HG03558 (cell line): Measurements from ENCODE around the gene NUBP2.

ENCODE experiments used
- ATAC-seq: cut with Tn5 transposase; IDR thresholded peaks from one replicate; pipeline ENCODE4 v1.9.1; 2021; ENCODE audit warnings: moderate number of reproducible peaks; ENCODE audit not compliant: unreplicated experiment; ENCODE audit errors: extremely low read depth

The NUBP2 gene

DNA sequence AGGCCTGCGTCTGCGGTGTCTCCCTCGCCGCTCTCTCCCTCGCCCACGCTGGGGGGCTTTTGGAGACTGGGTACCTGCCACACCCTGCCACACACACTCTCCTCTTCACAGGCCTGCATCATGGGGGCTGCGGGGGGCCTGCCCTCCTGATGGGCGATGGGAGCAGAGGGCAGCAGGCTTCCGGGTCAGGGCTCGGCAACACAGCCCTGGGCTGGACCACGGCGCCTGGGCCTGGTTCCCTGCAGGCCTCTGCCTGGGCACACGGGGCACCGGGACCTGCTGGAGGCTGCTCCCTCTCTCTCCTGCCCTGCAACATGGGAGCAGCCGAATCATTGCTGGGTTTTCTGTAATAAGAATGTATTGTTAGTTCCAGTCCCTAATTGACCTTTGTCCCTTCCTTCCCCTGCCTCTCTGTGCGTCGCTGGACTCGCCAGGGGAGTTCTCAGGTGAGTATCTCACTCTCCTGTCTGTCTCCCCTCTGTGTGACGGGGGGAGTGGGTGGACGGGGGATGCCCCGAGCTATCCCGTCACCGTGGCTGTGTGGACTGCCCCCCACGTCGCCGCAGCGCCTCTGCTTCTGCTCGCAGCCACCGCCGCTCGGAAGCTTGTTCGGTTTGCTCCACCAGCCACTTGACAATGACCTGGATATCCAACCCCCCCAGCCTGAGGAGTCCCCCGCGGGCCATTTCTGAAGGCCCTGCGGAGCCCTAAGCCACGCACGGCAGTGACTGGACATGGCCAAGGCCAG, 24.9 kb upstream of the NUBP2 start:
- no peak for ATAC-seq

GRCh38 chr16:1758923-1759322, 23.8 kb upstream of the NUBP2 start:
- ATAC-seq, result no peak

DNA sequence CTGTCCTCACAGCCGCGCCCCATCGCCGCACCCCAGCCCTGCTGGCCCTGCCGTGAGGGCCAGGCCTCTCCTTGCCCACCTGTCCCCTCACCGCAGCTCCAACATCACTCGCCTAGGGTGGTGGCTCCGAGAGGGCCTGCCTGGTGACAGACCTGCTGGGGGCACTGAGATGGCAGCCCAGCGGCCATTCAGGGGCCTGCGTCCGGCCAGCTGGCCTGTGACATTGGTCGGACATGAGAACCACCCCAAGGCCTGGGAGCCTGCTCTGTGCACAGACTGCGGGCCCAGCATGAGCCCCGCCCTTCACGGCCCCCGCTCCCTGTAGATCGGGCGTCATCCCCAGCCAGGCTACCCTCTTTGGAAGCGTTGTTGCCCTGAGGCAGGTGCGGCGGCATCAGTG, 23.2 kb upstream of the NUBP2 start:
- ATAC-seq, result no peak

DNA sequence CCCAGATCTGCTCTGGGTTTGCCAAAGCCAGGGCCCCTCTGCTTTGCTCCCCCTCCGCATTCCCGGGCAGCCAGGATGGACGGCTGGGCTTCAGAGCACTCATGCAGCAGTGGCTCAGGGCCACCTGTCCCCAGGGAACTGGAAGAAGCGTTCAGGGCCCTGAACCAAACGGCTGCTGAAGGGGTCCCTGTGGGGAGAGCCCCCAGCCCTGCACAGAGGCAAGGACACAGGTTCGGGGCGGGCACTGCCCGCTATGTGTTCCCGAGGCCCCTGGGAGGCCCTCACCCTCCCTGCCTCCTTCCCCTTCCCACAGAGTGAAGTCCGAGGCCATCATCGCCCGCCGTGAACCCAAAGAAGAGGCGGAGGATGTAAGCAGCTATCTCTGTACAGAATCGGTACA, 21.8 kb upstream of the NUBP2 start:
- ATAC-seq, result no peak

- ATAC-seq, result no peak
These were observed 21.0 kb upstream of the NUBP2 start for GRCh38 chr16:1761751-1762150.

- ATAC-seq, result no peak
These were observed 20.4 kb upstream of the NUBP2 start for GRCh38 chr16:1762196-1762878.

- ATAC-seq, result no peak
These were observed 19.8 kb upstream of the NUBP2 start for GRCh38 chr16:1762879-1763520.

DNA sequence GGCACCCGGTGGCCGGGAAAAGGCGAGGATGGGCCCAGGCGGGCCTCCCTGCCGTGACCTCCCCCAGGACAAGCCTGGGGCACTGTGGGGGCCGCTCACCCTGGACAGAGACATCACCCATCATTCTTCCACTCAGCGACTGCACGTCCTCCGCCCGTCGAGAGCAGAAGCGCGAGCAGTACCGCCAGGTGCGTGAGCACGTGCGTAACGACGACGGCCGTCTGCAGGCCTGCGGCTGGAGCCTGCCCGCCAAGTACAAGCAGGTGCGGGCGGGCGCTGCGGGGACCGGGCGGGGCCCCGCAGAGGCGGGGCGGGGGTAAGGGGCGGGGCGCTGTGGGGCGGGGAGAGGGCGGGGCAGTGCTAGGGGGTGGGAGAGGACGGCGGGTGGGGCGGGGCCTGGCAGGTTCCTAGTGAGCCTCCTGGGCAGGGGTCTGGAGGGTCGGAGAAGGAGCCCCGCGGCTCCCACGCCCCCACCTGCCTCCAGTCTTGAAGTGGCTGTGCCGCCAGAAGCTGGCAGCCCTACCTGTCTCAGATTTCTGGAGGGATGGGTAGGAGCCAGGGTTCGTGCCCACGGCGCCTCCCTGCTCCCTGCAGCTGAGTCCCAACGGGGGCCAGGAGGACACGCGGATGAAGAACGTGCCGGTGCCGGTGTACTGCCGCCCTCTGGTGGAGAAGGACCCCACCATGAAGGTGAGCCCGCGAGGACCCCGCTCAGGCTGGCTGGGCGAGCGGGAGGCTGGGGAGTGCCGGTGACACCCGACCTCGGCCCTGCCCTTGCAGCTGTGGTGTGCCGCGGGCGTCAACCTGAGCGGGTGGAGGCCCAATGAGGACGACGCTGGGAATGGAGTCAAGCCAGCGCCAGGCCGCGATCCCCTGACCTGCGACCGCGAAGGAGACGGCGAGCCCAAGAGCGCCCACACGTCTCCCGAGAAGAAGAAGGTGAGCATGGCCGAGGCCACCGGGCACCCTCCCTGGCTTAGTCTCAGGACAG, 18.9 kb upstream of the NUBP2 start:
- ATAC-seq, result no peak

DNA sequence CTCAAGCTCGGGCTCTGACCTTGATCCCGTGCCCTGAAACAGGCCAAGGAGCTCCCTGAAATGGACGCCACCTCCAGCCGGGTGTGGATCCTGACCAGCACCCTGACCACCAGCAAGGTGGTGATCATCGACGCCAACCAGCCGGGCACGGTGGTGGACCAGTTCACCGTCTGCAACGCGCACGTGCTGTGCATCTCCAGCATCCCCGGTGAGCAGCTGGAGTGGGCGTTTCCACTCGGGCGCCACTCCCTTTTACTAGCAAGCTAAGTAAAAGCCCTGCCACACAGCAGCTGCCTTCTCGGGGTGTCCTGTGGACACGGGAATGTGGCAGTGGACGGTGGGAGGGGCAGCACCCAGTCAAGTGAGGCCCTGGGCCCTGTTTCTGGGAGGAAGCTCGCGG, 17.8 kb upstream of the NUBP2 start:
- ATAC-seq, result no peak

- no peak for ATAC-seq
These were observed 16.9 kb upstream of the NUBP2 start for GRCh38 chr16:1765826-1766225.

DNA sequence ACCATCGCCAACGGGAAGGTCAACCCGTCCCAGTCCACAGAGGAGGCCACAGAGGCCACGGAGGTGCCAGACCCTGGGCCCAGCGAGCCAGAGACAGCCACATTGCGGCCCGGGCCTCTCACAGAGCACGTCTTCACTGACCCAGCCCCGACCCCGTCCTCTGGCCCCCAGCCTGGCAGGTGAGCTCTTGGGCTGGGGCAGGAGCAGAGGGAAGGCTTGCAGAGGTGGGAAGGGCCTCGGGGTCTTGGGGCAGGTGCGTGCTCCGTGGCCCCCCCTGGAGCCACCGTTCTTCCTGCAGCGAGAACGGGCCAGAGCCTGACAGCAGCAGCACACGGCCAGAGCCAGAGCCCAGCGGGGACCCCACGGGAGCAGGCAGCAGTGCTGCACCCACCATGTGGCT, 16.5 kb upstream of the NUBP2 start:
- ATAC-seq, result no peak

- no peak for ATAC-seq
These were observed 16.1 kb upstream of the NUBP2 start for GRCh38 chr16:1766701-1767100.

DNA sequence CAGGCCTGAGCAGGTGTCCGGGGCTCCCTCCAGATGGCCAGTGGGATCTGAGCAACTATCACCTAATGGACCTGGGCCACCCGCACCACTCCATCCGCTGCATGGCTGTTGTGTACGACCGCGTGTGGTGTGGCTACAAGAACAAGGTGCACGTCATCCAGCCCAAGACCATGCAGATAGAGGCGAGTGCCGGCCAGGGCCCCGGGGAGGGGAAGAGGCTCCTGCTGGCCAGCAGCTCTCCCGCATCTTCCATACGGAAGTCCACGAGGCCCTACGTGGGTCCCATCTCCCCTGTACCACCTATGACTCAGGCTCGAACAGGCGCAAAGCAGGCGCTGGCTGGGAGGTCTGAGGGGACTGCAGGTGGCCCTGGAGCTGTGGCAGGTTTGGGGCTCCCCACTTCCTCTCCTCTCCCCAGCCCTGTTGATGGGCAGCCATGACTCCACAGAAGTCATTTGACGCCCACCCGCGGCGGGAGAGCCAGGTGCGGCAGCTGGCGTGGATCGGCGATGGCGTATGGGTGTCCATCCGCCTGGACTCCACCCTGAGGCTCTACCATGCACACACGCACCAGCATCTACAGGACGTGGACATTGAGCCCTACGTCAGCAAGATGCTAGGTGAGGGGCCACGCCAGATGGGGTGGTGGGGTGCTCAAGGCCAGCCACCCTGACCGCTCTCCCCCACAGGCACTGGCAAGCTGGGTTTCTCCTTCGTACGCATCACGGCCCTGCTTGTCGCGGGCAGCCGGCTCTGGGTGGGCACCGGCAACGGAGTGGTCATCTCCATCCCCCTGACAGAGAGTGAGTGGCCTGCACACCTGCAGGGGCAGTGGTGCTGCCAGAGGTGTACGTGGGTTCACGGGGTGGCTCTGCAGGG, 15.4 kb upstream of the NUBP2 start:
- no peak for ATAC-seq

DNA sequence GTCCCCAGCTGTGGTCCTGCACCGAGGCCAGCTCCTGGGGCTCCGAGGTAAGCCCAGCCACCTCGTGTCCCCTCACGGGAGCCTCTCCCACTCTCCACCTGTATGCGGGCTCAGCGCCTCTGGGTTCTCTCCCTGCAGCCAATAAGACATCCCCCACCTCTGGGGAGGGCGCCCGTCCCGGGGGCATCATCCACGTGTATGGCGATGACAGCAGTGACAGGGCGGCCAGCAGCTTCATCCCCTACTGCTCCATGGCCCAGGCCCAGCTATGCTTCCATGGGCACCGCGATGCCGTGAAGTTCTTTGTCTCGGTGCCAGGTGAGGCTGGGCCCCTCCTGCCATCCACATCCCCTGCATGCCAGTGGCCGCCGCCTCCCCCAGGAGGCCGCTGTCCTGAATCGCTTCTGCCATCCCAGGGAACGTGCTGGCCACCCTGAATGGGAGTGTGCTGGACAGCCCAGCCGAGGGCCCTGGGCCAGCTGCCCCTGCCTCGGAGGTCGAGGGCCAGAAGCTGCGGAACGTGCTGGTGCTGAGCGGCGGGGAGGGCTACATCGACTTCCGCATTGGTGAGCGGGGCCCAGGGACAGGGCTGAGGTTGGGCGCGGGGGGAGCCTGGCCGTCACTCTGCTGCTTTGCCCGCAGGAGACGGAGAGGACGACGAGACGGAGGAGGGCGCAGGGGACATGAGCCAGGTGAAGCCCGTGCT, 14.5 kb upstream of the NUBP2 start:
- no peak for ATAC-seq

DNA sequence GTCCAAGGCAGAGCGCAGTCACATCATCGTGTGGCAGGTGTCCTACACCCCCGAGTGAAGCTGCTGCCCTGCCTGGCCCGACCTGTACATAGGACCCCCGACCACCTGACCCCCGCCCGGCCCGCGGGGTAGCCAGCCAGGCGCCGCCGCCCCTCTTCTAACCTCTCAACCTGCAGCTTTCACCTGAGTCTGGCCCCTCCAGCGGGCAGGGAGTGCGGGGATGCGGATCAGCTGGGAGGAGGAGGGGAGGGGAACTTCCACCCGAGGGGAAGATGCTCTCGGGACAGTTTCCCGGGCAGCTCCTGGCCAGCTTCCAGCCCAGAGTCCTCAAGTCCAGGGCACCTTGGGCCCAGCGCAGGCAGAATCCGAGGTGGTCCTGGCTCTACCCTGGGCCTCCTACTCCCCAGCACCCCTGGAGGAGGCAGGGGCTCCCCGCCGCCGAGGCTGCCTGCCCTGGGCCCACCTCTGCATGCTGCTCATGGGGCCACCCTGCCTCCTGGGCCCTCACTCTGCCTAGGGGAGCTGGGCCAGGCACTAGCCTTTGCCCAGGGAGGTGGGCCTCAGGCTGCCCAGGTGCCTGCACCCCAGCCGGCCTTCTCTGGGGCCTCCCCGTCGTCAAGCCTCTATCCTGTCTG, 13.9 kb upstream of the NUBP2 start:
- ATAC-seq, result no peak

DNA sequence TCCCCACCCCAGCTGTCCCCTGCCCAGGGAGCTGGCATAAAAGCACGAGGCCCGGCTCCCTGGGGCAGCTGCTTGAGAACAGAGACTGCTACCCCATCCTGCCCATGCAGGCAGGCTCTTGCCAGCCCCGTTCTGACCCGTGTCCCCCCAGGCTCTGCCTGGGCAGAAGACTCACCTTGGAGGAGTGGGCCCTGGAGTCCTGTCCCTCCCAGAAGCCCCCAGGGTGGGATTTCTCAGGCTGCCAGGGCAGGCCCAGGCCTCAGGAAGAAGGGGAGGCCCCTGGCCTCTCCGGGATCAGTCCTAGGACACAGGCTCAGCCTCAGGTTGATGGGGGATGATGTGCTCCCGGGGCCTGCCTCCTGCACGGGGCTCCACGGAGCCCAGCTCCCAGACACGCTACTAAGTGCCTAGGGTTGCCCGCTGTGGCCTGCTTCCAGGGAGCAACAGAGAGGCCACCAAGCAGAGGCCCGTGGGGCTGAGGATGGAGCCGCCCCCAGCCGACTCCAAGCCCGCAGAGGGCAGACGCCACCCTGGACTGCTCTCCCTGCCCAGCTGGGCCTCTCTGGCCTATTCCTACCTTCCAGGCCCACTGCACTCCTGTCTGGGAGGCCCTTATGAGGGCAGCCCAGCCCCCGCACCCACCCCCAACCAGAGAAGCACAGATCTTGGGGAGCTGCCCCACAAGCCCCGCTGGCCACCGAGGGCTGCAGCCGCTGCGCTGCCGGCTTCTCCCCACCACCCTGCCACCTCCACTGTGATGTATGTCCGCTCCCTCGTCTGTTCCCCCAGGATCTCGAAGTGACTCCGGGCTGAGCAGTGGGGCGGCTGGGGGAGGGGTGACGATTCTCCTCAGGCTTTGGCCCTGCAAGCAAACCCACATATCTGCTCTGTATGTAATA, 13.1 kb upstream of the NUBP2 start:
- no peak for ATAC-seq
